GM19468 (cell line): Measurements from ENCODE around the gene SH3RF3.

Source experiments
- ATAC-seq: cut with Tn5 transposase; IDR thresholded peaks from one replicate; pipeline ENCODE4 v1.9.1; 2021; ENCODE audit warnings: mild to moderate bottlenecking, moderate library complexity, moderate number of reproducible peaks; ENCODE audit not compliant: unreplicated experiment; ENCODE audit errors: extremely low read depth

The SH3RF3 gene

DNA sequence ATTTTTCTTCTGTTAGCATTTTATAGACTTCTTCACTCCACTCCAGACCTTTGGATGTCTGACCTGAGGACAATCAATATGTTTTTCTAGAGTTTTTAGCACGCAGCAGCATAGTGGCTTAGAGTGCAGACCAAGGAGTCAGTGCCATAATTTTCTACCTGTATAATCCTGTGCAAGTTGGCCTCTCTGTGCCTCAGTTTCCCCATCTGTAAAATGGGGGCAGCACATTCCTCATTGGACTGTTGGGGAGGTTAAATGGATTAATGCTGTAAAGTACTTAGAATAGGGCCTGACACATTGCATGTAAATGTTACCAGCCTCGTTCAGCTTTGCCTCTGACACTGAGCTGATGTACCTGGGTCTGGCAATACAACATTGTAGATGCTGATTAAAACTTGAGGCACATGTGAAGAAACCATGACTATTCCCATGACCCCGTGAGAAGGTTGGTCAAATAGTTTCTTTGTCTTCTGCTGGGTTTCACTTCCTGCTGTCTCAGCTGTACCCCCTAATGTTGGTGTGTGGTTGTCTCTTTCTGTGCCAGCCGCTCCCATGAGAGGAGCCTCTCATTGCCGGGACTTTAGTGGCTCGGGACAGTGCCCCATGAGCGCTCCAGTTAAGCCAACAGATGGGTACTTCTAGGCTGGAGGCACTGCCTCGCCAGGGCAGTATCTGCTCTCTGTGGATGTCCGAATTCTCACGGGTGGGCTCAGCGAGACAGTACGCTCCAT lies 125.3 kb downstream of the SH3RF3 start:
- no peak for ATAC-seq

DNA sequence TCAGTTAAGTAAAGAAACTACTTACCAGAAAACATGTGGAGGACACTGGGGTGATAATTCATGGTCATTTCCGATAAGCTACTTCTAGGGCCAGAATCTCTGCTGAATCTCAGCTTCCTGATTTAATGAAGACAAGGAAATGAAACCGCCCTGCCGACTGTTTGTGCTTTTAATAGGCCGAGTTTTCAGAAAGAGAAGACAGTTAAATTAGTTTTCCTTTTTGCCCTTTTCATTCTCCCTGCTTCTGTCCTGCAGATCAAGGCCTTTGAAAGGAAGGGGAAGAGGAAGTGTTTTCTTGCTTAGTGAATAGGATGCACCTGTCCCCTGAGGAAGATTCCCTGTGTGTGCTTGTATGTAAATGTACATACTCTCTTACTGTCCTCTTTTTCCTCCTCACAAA lies 126.6 kb downstream of the SH3RF3 start:
- ATAC-seq = no peak

DNA sequence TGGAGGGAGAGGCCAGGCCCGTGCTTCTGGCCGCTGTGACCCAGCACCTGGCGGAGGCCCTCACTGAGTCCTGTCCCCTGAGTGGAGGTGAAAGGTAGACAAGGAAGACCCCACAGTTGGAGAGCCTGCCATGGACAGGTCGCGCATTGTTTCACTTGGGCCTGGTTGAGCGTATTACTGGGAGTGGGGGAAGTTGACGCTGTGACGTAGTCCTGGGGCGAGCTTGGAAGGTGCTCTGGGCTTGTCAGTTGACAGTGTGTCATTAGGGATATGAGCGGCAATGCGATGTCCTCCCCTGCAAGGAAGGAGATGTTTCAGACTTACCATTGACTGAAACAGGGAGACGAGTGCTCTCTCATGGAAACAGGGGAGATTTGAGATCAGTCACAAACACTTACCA lies 127.1 kb downstream of the SH3RF3 start:
- ATAC-seq = no peak

DNA sequence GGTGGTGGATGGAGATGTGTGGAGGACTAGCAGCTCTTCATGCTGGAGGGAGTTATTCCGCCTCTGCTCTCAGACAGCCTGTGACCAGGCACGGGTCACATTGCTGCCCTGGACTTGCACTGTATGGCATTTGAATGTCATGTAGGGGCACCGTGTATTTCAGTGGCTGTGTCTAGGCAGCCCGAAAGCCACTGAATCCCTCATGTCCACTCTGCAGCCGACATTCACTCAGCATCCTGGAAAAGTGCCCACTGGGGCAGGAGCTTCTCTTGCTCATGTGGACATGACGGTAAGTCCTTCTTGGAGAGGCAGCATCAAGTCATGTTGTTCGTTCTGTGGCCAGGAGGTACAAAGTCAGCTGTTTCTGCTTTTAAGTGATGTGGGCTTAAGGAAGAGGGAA lies 127.9 kb downstream of the SH3RF3 start:
- no peak for ATAC-seq

DNA sequence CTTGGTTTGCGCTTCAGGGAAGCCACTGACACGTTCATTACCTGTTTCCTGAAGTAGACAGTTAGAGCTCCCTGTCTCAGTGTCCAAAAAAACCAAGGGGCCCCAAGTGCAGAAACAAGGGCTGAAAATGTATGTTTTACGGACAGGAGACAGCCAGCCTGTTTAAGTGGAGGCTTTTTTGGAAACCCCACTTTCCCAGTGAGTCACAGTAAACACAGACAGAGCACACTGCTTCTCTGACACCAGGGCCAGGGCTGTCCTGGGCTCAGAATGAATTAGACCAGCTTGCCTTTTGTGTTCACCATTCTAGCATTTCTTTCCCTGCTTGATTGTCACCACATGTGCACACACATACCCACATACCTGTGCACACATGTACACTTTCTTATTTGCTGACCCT lies 128.6 kb downstream of the SH3RF3 start:
- no peak for ATAC-seq

DNA sequence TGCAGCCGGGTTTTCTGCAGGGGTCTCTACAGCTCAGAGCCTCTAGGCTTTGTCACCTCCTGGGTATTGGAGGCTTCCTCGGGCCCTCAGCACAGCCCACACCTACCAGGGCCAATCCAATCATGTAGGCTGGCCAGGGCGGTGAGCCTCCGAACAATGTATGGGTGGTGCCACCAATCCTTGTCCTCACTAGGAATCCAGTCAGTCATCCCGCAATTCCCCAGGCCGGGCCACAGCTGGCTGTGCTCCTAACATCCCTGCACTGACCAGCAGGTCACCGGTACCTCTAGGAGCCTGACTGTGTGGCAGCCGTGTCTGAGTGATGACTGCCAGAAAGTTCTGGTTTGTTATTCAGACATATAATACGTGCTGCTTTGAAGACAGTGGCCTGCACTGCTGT lies 129.4 kb downstream of the SH3RF3 start:
- ATAC-seq = no peak

DNA sequence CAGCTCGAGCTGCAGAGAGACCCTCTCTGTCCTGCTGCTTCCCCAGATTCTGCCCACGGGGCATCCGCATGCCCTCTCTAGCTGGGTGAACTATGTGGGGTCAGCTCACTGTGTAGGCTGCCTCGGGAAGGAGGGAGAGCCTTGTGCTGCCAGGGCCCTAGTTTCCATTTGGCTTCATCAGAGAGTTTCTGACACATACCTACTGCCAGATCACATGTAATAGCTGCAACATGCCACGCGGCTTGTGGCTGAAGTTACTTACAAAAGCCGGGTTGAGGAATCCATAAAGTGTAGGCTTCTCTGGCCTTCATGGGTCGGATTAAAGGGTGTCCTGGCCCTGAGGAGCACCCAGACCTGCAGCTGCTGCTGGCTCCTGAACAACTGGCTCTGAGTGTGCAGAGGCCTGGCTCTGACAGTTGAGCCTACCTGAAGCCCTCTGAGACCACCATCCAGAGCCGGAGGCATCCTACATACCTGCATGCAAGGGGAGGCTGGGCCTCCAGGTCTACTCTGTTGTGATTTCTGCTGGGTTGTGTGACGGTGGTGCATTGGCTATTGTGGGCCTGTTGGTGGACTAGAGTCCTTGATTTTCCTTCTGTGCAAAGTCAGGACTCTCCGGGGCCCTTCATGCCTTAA lies 130.0 kb downstream of the SH3RF3 start:
- ATAC-seq = no peak

DNA sequence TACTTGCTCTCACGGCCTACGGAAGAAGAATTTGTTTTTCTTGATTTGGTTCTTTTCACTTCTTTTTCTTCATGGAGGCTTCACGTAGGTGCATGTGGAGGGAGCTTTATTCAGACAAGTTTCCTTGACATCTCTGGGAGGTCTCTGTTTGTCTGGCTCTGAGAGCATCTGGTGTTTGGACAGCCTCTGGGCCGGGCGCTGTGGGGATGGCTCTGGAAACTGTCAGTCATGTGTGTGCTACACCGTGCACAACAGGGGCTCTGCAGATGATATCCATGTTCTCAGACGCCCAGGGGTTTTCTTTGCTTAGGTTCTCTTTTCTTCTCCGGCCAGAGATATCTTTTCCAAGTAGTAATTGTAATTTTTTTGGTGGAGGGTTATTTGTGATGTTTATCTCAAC lies 130.7 kb downstream of the SH3RF3 start:
- ATAC-seq = no peak

DNA sequence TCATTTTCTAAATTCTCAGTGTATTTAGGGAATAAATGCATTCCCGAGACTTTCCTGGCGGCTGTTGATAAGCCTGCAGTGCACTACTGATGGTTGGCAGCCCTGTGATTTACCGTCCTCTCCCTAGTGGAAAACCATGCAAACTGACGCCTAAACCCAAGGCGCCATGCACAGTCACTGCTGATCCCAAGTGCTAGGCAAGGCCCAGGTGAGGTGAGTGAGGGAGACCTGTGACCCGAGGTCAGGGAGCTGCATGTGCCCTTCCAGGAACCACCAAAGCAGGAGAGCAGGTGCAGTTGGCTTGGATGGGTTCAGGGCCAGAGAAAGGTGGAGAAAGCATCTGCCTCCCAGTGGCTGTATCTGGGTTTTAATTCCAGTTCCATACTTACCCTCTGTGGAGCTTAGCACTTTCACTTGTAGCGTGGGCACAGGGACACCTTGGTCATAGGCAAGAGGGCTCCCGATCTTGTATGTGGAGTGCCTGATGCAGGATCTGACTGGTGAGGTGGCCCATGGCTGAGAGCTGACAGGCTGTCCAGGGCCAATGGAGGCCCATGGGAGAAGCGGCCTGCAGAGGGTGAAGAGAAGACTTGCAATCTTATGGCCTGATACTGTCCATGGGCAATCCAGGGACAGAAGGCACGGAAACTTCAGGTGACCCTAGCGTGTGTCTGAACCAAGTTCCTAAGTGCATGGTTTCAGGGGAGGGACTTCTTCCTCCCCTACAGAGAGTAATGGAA lies 131.3 kb downstream of the SH3RF3 start:
- ATAC-seq = no peak

DNA sequence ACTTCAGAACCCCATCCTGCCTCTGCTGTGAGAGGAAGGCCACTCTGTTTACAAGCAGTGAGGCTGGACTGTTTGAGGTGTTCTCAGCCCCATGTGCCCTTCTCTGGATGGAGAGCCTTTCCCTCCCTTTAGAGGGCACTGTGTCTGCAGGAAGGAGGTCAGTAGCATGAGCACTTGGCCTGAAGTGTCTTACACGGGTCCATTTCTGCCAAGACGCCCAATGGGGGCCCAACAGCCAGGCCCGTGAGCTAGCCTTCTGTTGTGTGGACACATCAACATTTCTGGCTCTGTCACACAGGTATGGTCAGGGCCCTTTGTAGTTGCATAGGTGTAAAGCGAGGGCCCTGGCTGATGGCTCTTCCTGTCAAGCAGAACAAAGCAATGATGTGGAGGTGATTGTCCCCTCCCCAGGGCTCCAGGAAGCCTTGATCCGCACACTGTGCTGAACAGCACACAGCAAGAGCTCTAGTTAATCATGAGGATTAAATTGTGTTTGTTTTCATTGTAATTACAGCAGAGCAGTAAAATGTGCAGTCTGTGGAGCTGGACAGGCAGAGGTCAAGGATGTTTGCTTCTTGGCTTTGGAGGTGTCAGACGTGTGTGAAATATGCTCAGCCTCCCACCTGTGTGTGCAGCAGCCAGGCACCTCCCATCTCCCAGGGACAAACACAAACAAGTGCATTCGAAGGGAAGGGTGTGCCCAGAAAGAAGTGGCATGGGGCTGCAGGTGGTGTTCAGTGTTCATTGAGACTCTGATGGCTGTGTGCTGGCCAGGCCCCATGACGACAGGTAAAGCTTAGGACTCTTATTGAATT lies 132.1 kb downstream of the SH3RF3 start:
- ATAC-seq = no peak

DNA sequence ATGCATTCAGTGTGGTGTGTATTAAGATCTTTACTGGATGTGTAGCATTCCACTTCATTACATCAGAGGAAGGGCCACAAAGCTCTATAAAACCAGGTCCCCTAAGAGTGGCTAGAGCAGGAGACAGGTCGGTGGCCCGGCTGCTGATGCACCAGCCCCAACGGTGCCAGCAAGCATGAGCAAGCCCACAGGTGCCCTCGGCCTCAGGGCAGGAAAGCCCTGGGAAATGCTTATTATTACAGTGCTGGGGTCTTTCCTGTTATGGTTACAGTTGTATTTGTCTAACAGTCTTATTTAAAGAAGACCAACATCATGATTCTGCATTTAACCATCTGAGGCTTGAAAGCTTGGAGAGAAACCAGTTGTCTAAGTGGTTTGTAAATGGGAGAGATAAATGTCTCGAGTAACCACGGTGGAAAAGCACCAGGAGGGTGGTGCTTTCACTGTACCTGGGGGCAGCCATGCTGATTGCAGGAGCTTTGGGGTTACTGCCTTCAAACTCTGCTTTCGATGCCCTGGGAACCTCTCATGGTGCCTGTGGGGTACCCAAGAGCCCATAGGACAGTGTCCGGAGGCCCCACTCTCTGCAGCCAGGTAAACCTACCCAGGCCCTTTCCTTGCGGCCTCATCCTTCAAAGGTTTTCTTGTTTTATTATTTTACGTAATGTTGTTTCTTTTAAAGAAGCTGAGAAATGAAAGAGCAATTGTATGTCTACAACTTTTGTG lies 133.1 kb downstream of the SH3RF3 start:
- ATAC-seq = no peak

DNA sequence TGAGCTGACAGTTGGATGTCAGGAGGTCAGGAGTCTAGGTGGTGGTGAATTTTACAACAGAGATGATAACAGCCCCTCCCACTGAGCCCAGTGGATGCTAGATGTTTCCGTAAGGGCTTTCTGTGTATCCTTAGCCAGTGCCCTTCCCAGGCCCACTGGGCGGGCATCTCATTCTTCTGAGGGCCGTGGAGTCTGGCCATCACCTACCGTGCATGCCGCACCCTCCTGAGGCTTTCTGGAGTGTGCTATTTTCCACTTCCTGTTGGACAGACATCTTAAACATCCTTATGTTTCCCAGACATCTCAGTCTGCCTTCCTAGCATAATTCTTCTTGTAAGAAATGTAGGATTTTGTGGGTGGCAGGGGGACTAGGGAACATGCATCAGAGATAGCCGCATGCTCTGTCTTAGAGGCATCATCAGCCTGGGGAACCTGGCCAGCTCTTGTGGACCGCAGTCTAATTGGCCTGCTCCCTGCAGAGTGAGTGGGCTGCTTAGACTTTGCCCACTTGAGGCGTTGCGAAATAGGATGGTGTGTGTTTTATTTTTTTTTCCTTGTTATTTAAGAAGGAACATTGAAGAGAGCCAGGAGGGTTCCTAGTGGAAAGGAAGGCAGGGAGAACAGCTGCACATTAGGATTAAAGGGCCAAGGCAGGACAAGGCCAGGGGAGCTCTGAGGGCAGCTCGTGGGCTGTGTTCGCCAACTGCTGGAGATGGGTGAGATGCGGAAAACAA lies 135.8 kb downstream of the SH3RF3 start:
- no peak for ATAC-seq

DNA sequence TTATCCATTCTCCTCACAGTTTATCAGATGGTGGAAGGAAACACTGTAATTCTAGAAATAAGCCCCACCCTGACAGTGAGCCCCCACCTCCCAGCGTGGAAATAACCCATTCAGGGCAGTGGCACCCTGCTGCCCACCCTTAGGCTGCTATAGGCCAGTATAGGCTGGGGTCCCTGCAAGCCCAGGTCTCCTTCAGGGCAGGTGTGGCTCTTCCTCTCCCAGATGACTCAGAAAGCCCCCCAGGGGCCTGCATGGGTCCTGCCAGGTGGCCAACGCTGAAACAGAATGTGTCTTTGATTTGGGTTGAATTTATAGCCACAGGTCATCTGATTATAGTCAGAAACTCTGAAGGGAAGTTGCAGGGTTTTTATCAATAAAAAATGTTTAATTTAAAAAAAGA lies 136.4 kb downstream of the SH3RF3 start:
- ATAC-seq = no peak

DNA sequence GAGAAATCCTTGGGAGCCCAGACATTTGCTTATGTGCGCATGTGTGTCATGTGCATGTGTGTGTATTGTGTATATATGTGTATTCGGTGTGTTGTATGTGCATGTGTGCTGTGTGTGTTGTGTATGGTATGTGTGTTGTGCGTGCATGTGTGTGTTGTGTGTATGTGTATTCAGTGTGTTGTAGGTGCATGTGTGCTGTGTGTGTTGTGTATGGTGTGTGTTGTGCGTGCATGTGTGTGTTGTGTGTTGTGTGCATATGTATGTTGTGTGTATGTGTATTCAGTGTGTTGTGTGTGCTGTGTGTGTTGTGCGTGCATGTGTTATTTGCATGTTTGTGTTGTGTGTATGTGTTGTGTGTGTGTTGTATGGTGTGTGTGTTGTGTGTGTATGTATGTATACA lies 136.9 kb downstream of the SH3RF3 start:
- ATAC-seq = no peak

DNA sequence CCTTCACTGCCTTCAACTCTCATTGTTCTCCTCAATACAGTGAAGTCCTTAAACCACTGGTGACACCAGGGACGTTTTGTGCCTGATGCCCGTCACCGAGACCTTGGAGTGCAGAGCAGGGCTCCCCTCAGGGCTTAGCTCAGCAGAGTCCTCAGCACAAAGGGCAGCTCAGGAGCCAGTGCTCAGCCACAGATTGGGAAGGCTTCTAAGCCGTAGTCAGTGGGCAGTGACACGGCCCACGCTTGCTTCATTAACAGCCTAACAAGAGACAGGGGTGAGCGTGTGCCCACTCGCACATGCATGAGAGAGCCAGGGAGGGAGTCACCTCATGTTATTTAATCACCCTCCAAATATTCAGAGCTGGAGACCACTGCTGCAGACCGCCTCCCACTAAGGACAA lies 137.5 kb downstream of the SH3RF3 start:
- ATAC-seq = no peak

DNA sequence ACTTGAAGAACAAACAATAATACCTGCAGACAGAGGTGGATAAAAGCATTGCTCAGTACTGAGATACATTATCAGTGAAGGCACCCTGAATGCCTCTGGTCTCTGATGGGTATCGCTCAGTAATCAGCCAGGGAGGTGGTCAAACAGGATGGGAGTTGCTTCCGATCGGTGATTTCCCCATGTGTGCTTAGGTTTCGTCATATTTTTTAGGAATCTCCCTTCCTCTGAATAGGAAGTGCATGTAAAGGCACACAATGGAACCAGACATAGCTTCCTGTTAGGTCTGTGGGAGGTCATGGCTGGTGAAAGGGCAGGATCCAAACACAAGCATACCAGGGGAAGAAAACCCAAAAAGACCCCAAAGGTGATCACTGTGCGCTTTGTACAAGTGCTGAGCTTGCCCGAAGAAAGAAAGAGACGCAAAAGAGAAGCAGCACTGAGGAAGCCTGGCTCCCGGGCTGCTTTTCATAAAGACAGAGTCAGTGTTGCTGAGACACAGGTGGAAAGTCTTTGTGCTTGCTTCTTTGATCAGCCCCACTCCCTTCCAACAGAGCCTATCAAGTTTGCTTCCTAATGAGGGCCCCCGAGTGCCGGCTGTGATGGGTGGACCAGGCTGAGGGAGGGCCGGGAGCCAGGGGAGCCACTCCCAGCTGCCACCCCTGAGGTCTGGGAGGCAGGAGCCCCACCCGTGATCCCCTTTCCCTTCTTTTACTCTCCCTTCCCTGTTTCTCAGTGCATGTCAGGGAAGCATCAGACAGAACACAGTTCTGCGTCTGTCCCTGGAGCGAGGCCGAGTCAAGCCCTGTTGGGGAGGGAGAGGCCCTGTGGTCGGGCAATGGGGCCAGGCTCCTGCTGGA lies 138.2 kb downstream of the SH3RF3 start:
- no peak for ATAC-seq

DNA sequence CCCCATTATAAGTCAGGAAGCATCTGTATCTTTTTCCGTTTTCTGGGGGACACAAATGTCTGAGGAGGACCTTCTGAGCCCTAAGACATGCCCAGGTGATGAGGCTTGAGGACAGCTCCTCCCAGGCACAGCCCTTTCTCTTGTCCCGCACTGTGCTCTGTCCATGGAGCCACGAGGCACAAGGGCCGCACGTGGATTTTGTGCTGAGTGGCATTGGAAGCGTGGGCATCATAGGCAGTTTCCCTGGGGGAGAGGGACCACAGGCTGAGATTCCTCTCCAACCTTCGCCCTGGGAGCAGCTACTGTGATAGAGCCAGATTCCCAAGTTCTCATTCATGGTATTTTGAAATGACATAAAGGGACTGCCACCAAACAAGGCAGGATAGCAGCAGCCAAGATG lies 139.9 kb downstream of the SH3RF3 start:
- ATAC-seq = no peak

DNA sequence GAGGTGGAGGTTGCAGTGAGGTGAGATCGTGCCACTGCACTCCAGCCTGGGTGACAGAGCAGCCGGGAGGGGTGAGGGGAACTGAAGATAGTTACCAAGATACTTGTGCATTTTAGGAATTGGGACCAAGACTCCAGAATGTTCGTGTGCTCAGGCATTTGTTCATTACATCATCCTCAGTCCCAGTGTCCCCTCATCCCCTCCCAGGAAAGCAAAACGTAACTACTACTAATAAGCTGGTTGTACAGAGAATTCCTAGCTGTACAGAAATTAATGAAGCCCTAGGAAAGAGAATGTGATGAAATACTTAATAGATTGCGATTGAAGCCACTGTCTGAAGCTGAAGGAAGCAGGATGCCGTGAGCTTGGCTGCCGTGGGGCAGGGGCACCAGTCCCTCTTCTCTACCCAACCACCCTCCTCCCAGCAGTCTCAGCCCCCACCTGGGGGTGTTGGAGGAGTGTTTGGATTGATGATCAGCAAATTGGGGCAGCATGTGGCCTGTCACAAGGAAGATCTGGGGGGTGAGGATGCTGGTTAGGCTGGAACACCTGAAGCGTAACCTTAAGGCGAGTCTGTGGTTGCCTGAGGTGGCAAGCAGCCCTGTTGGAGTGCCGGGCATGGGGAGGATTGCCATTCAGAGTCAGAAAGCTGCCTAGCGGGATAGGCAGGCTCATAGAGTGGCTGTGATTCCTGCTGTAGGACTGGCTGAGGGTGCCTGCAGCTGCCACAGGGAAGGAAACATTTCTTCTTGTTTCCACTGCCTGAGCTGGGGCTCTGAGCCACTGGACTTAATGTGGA lies 140.9 kb downstream of the SH3RF3 start:
- no peak for ATAC-seq
